Measurements from ENCODE around the gene SRRM3.
A peak's percentile ranks its signal among the peaks of the same experiment; 100 is the strongest.

SRRM3 gene

GRCh38 chr7:76273503-76273902 lies 71.8 kb downstream of the SRRM3 start:
- no peak for TF ChIP-seq CTCF (conservative IDR thresholded peaks at IDR 0.05; ENCODE audit: low read length)
- H3K4me3 ChIP-seq (ENCODE audit: low read length), result no peak overlapping the region
- DNase-seq (ENCODE audit: low read depth), result no peak

GRCh38 chr7:76278540-76278939 lies 76.8 kb downstream of the SRRM3 start:
- H3K4me3 ChIP-seq (ENCODE audit: low read length), result no peak overlapping the region
- no peak for TF ChIP-seq CTCF (conservative IDR thresholded peaks at IDR 0.05; ENCODE audit: low read length)
- DNase-seq (ENCODE audit: low read depth), result no peak

- no peak overlapping the region for H3K4me3 ChIP-seq (ENCODE audit: low read length)
- TF ChIP-seq CTCF (conservative IDR thresholded peaks at IDR 0.05; ENCODE audit: low read length), result no peak
- no peak for DNase-seq (ENCODE audit: low read depth)
Measured at GRCh38 chr7:76280408-76280807, 78.7 kb downstream of the SRRM3 start.

- TF ChIP-seq CTCF (conservative IDR thresholded peaks at IDR 0.05; ENCODE audit: low read length), result no peak
- 0 out of 2 replicates have a peak overlapping the region, but pooled peaks have one; percentile 32 for H3K4me3 ChIP-seq (ENCODE audit: low read length)
- no peak for DNase-seq (ENCODE audit: low read depth)
Measured at GRCh38 chr7:76281006-76281705, 79.5 kb downstream of the SRRM3 start.

- no peak for TF ChIP-seq CTCF (conservative IDR thresholded peaks at IDR 0.05; ENCODE audit: low read length)
- peak overlapping the region; percentile 45 for H3K4me3 ChIP-seq (ENCODE audit: low read length)
- no peak for DNase-seq (ENCODE audit: low read depth)
Measured at GRCh38 chr7:76281706-76282343, 80.1 kb downstream of the SRRM3 start.

GRCh38 chr7:76282344-76283253 lies 80.9 kb downstream of the SRRM3 start:
- no peak for TF ChIP-seq CTCF (conservative IDR thresholded peaks at IDR 0.05; ENCODE audit: low read length)
- no peak for DNase-seq (ENCODE audit: low read depth)
- peak overlapping the region; percentile 45 for H3K4me3 ChIP-seq (ENCODE audit: low read length)

Data from AG10803 (cell line).